Body of pancreas (tissue), 4 donors: ENCODE data around the gene CEP112. TPM values are rescaled to one million over a fixed set of nuclear protein-coding genes. Genes with fewer than 3 reads are reported as not detected.

Experiments
- ATAC-seq: fragments of 150-250 bp; one replicate; pipeline ENCODE4 v1.9.1; 2016
- DNase-seq, 4 donors: peaks; one replicate each; pipeline ENCODE4 v3.0.0-alpha.2; 2019
- H3K27ac ChIP-seq, 4 donors: fragments of 200-600 bp; sonication (generic); 1 replicate in 3 of 4; 2 replicates in 1 of 4; pipeline versions ENCODE4 v1.5.1 to v1.6.1; 2016 to 2019; ENCODE audit warnings: mild to moderate bottlenecking in 1 of 4, mixed read lengths in 1 of 4, moderate library complexity in 1 of 4
- H3K27me3 ChIP-seq, 2 donors: fragments of 200-600 bp; sonication (generic); one replicate each; pipeline ENCODE4 v1.6.0; 2016; ENCODE audit warnings: mild to moderate bottlenecking in 1 of 2
- H3K36me3 ChIP-seq, 2 donors: fragments of 200-600 bp; sonication (generic); replicated peaks in 1 of 2; 2 replicates each; pipeline ENCODE4 v1.5.1; 2016; ENCODE audit warnings: low read depth in 2 of 2; ENCODE audit not compliant: insufficient read depth in 1 of 2
- H3K4me1 ChIP-seq: fragments of 200-600 bp; sonication (generic); one replicate; pipeline ENCODE4 v1.6.0; 2016
- H3K4me3 ChIP-seq, 2 donors: fragments of 200-600 bp; sonication (generic); 1 replicate in 1 of 2; 2 replicates in 1 of 2; pipeline ENCODE4 v1.5.1; 2016 to 2019
- H3K9me3 ChIP-seq, 3 donors: fragments of 200-600 bp; sonication (generic); 1 replicate in 2 of 3; 2 replicates in 1 of 3; pipeline ENCODE4 v1.5.1; 2016
- POLR2A ChIP-seq, 3 donors: fragments of 450-650 bp; IDR thresholded peaks; one replicate each; pipeline ENCODE4 v1.6.1; 2016; ENCODE audit warnings: antibody characterized with exemption in 3 of 3, mild to moderate bottlenecking in 2 of 3
- WGBS, 2 donors: methylation state at CpG; one replicate each; pipeline ENCODE4 v1.1.5; 2017; 5-methylcytosine and 5-hydroxymethylcytosine counted together
- intact Hi-C: fragments of 100-400 bp; cut with DNase I; formaldehyde crosslinking; loops from one replicate; pipeline ENCODE4 v1.15.1; 2023
- total RNA-seq, 2 donors: library from RNA; depleted of rRNA; stranded (reverse); fragments of >200 nt; gene quantifications; one replicate each; pipeline ENCODE4 v1.1.0, GENCODE V29; 2016
- TF ChIP-seq, protein P1 (sequence below), 7 experiments: fragments of 450-650 bp in 4 of 7; fragments of 200-600 bp in 3 of 7; sonication (generic) in 3 of 7; IDR thresholded peaks; one replicate each; pipeline ENCODE4 v1.5.1; 2016 to 2019; ENCODE audit warnings: antibody characterized with exemption in 7 of 7

Gene CEP112
- total RNA-seq, 2 donors from 2014 or later = 5.2 to 10.2 TPM

DNA sequence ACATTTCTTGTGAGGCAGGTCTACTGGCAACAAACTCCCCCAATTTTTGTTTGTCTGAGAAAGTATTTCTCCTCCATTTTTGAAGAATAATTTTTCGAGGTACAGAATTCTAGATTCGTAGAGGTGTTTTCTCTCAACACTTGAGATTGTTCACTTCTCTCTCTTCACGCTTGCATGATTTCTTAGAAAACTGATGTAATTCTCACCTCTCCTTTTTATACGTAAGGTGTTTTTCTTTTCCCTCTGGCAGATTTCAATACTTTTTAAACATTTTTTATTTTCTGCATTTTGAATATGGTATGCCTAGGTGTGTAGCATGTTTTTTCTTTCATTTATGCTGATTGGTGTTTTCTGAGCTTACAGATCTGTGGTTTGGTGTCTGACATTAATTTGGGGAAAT lies 429.0 kb downstream of the CEP112 start:
- H3K36me3 ChIP-seq = no peaks in the 10 kb centered on the region
- DNase-seq (no peak), ATAC-seq (no peak)
- no peak overlapping the region for H3K4me3 ChIP-seq
- no peaks in the 10 kb centered on the region for H3K4me1 ChIP-seq
- intact Hi-C loops = no loop called here
- H3K27me3 ChIP-seq = no peaks in the 10 kb centered on the region
- 87 to 90% methylated on average over 4 of the region's 4 CpGs for WGBS, 2 donors
- H3K9me3 ChIP-seq = no peaks in the 10 kb centered on the region
- no peak overlapping the region for H3K27ac ChIP-seq
- no peak for TF ChIP-seq POLR2A (IDR thresholded peaks at IDR 0.05)
- TF ChIP-seq, protein P1, sequence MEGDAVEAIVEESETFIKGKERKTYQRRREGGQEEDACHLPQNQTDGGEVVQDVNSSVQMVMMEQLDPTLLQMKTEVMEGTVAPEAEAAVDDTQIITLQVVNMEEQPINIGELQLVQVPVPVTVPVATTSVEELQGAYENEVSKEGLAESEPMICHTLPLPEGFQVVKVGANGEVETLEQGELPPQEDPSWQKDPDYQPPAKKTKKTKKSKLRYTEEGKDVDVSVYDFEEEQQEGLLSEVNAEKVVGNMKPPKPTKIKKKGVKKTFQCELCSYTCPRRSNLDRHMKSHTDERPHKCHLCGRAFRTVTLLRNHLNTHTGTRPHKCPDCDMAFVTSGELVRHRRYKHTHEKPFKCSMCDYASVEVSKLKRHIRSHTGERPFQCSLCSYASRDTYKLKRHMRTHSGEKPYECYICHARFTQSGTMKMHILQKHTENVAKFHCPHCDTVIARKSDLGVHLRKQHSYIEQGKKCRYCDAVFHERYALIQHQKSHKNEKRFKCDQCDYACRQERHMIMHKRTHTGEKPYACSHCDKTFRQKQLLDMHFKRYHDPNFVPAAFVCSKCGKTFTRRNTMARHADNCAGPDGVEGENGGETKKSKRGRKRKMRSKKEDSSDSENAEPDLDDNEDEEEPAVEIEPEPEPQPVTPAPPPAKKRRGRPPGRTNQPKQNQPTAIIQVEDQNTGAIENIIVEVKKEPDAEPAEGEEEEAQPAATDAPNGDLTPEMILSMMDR (IDR thresholded peaks at IDR 0.05) = no peak

DNA sequence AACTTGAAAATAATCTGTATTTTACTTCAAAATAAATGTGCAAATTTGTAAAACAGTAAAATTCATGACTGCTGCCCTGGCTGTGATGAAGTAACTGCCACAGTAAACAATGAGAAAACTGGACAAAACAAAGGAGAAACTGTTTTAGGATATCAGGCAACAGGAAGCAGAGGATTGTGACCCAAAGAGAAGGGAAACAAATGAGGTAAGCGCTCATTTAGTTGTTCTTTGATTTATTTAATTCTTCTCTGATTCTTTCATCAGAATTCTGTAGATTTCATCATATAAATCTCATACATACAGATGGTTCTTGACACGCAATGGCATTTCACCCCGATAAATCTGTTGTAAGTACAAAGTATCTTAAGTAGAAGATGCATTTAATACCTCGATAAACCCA lies 432.4 kb downstream of the CEP112 start:
- WGBS, 2 donors = 93 to 95% methylated on average over 4 of the region's 4 CpGs
- ATAC-seq = no peak
- H3K27ac ChIP-seq = no peak overlapping the region
- no peak for DNase-seq
- no peak overlapping the region for H3K4me3 ChIP-seq
- no peaks in the 10 kb centered on the region for H3K9me3 ChIP-seq
- TF ChIP-seq, protein P1 (IDR thresholded peaks at IDR 0.05) = no peak
- no peak for TF ChIP-seq POLR2A (IDR thresholded peaks at IDR 0.05)
- no peaks in the 10 kb centered on the region for H3K4me1 ChIP-seq
- intact Hi-C loops = no loop called here
- no peaks in the 10 kb centered on the region for H3K36me3 ChIP-seq
- H3K27me3 ChIP-seq = no peaks in the 10 kb centered on the region

DNA sequence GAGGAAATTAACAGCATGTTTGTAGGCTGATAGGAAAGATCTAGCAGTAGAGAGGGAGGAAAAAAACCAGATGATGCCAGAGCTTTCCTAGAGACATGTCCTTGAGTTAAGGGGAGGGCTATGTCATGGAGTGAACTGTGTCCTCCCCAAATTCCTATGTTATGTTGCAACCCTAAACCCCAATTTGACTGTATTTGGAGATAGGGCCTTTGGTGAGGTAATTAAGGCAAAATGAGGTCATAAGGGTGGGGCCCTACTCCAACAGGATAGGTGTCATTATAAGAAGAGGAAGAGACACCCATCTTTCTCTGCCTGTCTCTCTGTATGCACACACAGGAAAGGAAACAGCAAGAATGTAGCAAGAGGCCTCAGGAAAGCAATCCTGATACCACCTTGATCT lies 435.2 kb downstream of the CEP112 start:
- Histone ChIP-seq H3K27ac (no peak overlapping the region), H3K27me3 (no peaks in the 10 kb centered on the region), H3K4me3 (no peak overlapping the region), H3K9me3 (no peaks in the 10 kb centered on the region), H3K36me3 (no peaks in the 10 kb centered on the region), H3K4me1 (no peaks in the 10 kb centered on the region)
- ATAC-seq (no peak), DNase-seq (no peak)
- TF ChIP-seq POLR2A (IDR thresholded peaks at IDR 0.05) = no peak
- TF ChIP-seq, protein P1 (IDR thresholded peaks at IDR 0.05) = no peak
- intact Hi-C loops = no loop called here

DNA sequence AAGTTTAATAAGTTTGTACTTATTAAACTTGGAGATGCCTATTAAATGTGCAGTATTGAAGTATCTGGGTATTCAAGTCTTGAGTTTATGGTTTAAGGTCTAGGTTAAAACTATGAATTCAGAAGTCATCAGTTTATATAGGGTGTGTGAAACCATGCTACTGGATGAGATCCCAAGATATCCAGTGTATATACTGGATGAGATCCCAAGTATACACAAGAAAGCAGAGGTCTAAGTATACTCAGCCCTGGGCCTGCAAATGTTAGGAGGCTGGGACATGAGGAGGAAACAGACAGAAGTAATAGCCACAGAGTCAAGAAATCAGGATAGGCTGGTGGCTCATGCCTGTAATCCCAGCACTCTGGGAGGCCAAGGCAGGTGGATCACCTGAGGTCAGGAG lies 436.1 kb downstream of the CEP112 start:
- Histone ChIP-seq H3K27me3 (no peaks in the 10 kb centered on the region), H3K27ac (no peak overlapping the region), H3K9me3 (no peaks in the 10 kb centered on the region), H3K4me3 (no peak overlapping the region), H3K4me1 (peaks cover 5% of the 10 kb centered on the region), H3K36me3 (no peaks in the 10 kb centered on the region)
- ATAC-seq (no peak), DNase-seq (no peak)
- intact Hi-C loops = no loop called here
- TF ChIP-seq, protein P1 (IDR thresholded peaks at IDR 0.05) = no peak
- TF ChIP-seq POLR2A (IDR thresholded peaks at IDR 0.05) = no peak

DNA sequence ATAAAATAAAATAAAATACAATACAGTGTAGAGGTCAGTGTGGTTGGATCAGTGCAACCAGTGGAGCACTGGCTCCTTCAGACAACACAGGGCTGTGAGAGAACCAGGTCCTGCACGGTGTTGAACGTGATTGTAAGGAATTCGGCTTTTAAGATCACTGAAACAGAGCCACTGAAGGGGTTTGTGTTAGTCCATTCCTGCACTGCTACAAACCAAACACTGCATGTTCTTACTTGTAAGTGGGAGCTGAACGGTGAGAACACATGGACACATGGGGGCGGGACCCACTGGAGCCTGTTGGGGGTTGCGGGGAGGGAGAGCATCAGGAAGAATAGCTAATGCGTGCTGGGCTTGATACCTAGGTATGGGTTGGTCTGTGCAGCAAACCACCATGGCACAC lies 437.3 kb downstream of the CEP112 start:
- 94 to 97% methylated on average over 7 of the region's 7 CpGs for WGBS, 2 donors
- TF ChIP-seq POLR2A (IDR thresholded peaks at IDR 0.05) = no peak
- TF ChIP-seq, protein P1 (IDR thresholded peaks at IDR 0.05) = no peak
- no peak for DNase-seq
- ATAC-seq = no peak
- Histone ChIP-seq H3K27me3 (no peaks in the 10 kb centered on the region), H3K36me3 (no peaks in the 10 kb centered on the region), H3K27ac (no peak overlapping the region), H3K4me1 (peaks cover 16% of the 10 kb centered on the region), H3K9me3 (no peaks in the 10 kb centered on the region), H3K4me3 (no peak overlapping the region)
- intact Hi-C loops = no loop called here
